ENCODE results near the gene PSMB5.

DNA sequence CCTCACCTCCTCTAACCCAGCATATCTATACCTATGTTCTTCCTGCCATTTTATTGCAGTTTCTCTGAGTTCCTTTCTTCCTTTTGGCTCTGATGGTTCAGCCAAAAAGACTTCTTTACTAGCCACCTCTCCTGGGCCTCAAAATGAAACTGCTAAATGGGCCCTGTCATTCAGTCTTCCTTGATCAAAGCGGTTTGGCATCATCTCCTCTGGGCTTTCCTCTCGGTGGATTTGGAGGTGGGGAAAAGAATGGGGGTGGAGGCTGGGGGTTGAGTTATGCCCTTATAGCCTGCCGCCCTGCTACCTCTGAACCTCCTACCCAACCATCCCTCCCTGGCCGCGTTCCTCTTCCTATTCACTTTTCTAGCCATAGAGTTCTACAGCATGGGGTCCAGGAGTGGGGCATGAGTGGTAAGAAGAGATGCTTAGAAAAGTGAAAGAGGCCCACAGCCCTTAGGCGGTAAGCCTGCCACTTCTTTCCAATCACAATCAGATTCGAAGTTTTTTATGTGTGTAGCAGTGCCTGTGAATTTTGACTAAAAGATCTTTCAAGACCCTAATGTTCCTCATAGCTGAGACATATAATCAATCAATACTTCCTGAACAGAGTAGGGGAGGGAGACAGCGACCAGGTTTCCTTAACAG lies 54.8 kb downstream of the PSMB5 start:
- TF ChIP-seq BCL11B (tag by site-specific recombination; IDR thresholded peaks at IDR 0.05; ENCODE audit: low read depth) (no peak), ZNF843 (tag by site-specific recombination; IDR thresholded peaks at IDR 0.05) (no peak), SETDB1 (IDR thresholded peaks at IDR 0.05; ENCODE audit: insufficient read length, low read length) (no peak), ZNF776 (tag by site-specific recombination; IDR thresholded peaks at IDR 0.05; ENCODE audit: borderline replicate concordance) (no peak), ZNF792 (tag by site-specific recombination; IDR thresholded peaks at IDR 0.05) (no peak), ZNF629 (tag by site-specific recombination; IDR thresholded peaks at IDR 0.05) (no peak), REPIN1 (tag by site-specific recombination; IDR thresholded peaks at IDR 0.05; ENCODE audit: low read depth) (no peak), ZNF621 (tag by site-specific recombination; IDR thresholded peaks at IDR 0.05) (no peak)
- TF ChIP-seq, protein P1, sequence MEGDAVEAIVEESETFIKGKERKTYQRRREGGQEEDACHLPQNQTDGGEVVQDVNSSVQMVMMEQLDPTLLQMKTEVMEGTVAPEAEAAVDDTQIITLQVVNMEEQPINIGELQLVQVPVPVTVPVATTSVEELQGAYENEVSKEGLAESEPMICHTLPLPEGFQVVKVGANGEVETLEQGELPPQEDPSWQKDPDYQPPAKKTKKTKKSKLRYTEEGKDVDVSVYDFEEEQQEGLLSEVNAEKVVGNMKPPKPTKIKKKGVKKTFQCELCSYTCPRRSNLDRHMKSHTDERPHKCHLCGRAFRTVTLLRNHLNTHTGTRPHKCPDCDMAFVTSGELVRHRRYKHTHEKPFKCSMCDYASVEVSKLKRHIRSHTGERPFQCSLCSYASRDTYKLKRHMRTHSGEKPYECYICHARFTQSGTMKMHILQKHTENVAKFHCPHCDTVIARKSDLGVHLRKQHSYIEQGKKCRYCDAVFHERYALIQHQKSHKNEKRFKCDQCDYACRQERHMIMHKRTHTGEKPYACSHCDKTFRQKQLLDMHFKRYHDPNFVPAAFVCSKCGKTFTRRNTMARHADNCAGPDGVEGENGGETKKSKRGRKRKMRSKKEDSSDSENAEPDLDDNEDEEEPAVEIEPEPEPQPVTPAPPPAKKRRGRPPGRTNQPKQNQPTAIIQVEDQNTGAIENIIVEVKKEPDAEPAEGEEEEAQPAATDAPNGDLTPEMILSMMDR (tag by site-specific recombination; IDR thresholded peaks at IDR 0.05): no peak
- TF ChIP-seq, protein P2, sequence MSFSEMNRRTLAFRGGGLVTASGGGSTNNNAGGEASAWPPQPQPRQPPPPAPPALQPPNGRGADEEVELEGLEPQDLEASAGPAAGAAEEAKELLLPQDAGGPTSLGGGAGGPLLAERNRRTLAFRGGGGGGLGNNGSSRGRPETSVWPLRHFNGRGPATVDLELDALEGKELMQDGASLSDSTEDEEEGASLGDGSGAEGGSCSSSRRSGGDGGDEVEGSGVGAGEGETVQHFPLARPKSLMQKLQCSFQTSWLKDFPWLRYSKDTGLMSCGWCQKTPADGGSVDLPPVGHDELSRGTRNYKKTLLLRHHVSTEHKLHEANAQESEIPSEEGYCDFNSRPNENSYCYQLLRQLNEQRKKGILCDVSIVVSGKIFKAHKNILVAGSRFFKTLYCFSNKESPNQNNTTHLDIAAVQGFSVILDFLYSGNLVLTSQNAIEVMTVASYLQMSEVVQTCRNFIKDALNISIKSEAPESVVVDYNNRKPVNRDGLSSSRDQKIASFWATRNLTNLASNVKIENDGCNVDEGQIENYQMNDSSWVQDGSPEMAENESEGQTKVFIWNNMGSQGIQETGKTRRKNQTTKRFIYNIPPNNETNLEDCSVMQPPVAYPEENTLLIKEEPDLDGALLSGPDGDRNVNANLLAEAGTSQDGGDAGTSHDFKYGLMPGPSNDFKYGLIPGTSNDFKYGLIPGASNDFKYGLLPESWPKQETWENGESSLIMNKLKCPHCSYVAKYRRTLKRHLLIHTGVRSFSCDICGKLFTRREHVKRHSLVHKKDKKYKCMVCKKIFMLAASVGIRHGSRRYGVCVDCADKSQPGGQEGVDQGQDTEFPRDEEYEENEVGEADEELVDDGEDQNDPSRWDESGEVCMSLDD (tag by site-specific recombination; IDR thresholded peaks at IDR 0.05): no peak
- TF ChIP-seq, protein P3, sequence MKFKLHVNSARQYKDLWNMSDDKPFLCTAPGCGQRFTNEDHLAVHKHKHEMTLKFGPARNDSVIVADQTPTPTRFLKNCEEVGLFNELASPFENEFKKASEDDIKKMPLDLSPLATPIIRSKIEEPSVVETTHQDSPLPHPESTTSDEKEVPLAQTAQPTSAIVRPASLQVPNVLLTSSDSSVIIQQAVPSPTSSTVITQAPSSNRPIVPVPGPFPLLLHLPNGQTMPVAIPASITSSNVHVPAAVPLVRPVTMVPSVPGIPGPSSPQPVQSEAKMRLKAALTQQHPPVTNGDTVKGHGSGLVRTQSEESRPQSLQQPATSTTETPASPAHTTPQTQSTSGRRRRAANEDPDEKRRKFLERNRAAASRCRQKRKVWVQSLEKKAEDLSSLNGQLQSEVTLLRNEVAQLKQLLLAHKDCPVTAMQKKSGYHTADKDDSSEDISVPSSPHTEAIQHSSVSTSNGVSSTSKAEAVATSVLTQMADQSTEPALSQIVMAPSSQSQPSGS (tag by site-specific recombination; IDR thresholded peaks at IDR 0.05; ENCODE audit: low read depth): no peak
- TF ChIP-seq, protein P4, sequence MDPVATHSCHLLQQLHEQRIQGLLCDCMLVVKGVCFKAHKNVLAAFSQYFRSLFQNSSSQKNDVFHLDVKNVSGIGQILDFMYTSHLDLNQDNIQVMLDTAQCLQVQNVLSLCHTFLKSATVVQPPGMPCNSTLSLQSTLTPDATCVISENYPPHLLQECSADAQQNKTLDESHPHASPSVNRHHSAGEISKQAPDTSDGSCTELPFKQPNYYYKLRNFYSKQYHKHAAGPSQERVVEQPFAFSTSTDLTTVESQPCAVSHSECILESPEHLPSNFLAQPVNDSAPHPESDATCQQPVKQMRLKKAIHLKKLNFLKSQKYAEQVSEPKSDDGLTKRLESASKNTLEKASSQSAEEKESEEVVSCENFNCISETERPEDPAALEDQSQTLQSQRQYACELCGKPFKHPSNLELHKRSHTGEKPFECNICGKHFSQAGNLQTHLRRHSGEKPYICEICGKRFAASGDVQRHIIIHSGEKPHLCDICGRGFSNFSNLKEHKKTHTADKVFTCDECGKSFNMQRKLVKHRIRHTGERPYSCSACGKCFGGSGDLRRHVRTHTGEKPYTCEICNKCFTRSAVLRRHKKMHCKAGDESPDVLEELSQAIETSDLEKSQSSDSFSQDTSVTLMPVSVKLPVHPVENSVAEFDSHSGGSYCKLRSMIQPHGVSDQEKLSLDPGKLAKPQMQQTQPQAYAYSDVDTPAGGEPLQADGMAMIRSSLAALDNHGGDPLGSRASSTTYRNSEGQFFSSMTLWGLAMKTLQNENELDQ (tag by site-specific recombination; IDR thresholded peaks at IDR 0.05; ENCODE audit: low read depth): no peak
- TF ChIP-seq, protein P5, sequence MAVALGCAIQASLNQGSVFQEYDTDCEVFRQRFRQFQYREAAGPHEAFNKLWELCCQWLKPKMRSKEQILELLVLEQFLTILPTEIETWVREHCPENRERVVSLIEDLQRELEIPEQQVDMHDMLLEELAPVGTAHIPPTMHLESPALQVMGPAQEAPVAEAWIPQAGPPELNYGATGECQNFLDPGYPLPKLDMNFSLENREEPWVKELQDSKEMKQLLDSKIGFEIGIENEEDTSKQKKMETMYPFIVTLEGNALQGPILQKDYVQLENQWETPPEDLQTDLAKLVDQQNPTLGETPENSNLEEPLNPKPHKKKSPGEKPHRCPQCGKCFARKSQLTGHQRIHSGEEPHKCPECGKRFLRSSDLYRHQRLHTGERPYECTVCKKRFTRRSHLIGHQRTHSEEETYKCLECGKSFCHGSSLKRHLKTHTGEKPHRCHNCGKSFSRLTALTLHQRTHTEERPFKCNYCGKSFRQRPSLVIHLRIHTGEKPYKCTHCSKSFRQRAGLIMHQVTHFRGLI (tag by site-specific recombination; IDR thresholded peaks at IDR 0.05): no peak

Data from HEK293 (cell line).